Left colon (tissue), 2 donors: Measurements from ENCODE around the gene OCA2. TPM values are rescaled to one million over a fixed set of nuclear protein-coding genes. Genes with fewer than 3 reads are reported as not detected.
"Not testable (repeated sequence)": the region's sequence is repeated elsewhere in the genome, so short reads cannot be mapped to it uniquely, and the experiment has no call there.

Experiments
- ATAC-seq: fragments of 200-7000 bp; cut with Tn5 transposase; one replicate; pipeline ENCODE4 v1.9.1; 2020; ENCODE audit warnings: mild to moderate bottlenecking, moderate library complexity
- DNase-seq, 2 donors: peaks; one replicate each; pipeline ENCODE4 v3.0.0-alpha.2; 2020
- intact Hi-C, 2 donors: fragments of 100-400 bp; cut with DNase I in 1 of 2; cut with micrococcal nuclease in 1 of 2; formaldehyde crosslinking; loops; one replicate each; pipeline versions ENCODE4 v1.11.2 to v1.14.0; 2022; cut with DNase I, micrococcal nuclease
- total RNA-seq, 2 donors: library from RNA; stranded (reverse); fragmentation: NEBNext Ultra II Directional; extraction: Animal tissue kit (Norgen Biotek cat#: 25700); gene quantifications; one replicate each; pipeline ENCODE4 v1.2.1, GENCODE V29; 2021
- donor health status: DM: no; HTN: no; CAD: no.
- donor health status: DM: yes; HTN: yes; CAD: no.

OCA2 gene
- total RNA-seq, 2 donors from 2014 or later: 0.18 to 0.31 TPM

DNA sequence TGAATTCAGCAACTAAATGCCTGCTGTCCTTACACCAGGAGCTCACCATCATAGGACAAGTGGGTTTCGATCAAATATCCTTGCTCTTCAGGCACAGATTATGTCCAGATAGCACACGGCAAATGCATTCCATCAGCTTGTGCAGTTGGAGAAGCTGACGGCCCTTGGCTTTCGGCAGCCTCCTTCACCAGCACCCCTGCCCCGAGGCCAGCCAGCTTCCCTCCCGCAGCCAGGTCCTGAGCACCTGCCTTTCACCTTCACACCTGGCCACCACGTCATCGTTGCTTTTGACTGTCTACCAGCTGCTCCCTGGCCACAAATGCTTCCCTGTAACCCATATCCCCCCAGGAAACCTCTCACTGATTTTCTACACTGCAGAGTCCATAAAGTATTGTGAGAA lies 355.5 kb downstream of the OCA2 start:
- no peak for DNase-seq
- intact Hi-C loops: no loop called here
- ATAC-seq: no peak

- intact Hi-C loops: no loop called here
- no peak for ATAC-seq
- no peak for DNase-seq
Measured at GRCh38 chr15:27742751-27743477, 356.2 kb downstream of the OCA2 start.

DNA sequence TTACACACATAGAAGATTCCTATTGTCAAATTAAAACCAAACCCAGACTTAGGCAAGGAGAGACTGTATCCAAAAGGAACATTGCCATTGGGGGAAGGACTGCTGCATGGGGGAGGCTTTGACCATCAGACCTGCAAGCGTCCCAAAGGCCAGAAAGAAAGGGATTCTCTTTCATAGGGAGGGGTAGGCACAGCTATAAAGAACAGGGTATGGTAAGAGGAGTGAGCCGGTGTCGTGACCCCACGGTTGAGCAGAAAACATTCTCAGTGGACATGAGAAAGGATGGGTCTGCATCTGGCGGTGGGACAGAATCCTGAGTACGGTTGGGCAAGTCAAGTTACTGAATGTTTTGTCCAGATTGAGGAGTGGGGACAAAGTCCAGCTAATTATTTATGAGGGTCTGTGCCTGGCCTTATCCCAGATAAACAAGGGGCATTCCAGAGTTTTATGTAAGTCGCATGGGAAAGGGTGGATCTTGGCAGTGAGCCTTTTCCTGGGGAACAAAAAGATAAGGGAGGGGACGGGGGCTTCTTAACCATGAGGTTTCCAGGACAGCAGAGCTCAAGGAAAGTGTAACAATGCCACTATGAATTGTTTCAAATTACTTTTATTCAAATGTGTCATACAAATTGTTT lies 357.8 kb downstream of the OCA2 start:
- intact Hi-C loops: no loop called here
- ATAC-seq: no peak
- no peak for DNase-seq

DNA sequence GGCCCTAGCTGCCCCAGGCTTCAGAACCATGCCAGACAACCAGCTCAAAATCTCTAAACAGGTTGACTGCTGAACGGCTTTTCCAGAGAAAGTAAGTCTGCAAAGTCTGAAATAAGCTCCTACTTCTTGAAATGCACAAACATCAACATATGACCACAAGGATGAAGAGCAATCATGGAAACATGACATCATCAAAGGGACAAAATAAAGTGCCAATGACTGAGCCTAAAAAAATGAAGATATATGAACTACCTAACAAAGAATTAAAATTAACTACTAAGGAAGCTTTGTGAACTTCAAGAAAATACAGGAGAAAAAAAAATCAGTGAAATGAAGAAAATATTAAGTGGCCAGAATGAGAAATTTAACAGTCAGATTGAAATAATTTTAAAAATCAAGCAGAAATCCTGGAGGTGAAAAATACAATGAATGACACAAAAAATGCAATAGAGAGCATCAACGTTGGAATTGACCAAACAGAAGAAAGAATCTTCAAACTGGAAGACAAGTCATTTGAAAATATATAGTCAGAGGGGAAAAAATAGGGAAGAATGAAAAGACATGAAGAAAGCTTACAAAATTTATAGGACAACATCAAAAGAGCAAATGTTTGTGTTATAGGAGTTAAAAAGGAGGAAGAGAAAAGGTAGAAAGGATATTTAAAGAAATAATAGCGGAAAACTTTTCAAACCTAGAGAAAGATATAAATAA lies 364.2 kb downstream of the OCA2 start:
- no peak for ATAC-seq
- intact Hi-C loops: no loop called here
- no peak for DNase-seq

- DNase-seq (no peak), ATAC-seq (no peak)
- intact Hi-C loops: no loop called here
Measured at GRCh38 chr15:27731776-27732175, 367.3 kb downstream of the OCA2 start.

DNA sequence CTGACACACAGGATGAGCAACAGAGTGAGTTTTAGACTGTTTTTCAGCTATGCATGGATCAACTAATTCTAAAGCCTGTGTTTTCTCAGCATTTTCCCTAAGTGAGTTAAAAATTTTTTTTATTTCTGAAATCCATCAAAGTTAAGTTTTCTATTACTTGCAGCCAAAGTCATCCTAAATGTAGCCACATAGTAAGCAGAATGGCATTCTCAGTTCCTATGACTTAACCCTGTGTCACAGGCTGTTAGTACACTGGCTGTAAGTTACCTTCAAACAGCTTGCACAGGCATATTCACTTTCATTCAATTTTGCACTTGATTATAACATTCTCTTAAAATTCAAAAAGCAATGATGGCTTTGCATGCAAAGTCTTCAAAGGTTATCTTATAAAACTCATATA lies 368.2 kb downstream of the OCA2 start:
- no peak for DNase-seq
- intact Hi-C loops: no loop called here
- no peak for ATAC-seq

GRCh38 chr15:27725731-27726130 lies 373.4 kb downstream of the OCA2 start:
- intact Hi-C loops: no loop called here
- DNase-seq: no peak
- ATAC-seq: no peak

DNA sequence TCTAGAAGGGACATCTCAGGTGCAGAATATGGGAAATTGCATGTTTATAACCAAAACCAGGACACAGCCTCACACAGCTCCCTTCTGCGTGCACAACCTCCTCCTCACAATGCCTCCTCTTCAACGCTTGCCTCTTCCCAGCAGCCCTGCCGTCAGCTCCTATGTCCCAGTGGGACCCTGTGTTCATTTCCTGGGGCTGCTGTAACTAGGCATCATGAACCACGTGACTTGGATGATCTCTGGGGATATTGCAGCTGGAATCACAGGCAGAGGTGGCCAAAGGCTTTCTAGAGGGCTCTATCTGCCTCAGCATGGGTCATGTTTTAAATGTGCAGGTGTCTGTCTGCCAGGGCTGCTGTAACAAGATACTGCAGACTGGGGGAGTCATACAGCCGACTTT lies 375.3 kb downstream of the OCA2 start:
- intact Hi-C loops: no loop called here
- no peak for ATAC-seq

GRCh38 chr15:27722102-27722501 lies 377.0 kb downstream of the OCA2 start:
- intact Hi-C loops: no loop called here
- DNase-seq: no peak
- ATAC-seq: no peak

More for the DNA sequence above, 375.3 kb downstream of the OCA2 start:
- DNase-seq: no peak

DNA sequence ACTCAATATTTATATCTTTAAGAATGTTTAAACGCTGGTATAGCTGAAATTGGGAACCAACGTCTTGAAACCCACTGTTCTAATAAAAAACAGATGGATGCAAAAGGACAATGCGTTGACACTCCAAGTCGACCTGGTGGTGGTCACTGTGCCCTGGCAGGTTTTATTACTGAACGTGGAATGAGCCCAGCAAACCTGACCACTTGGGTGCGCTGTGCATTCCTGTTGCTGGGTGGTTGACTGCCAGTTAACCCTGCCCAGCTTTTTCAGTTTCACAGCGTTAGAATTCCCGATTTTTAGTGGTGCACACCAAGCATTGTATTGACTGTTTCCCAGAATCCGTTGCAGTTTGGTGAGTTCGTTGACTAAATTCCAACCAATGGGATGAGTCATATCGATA lies 384.4 kb downstream of the OCA2 start:
- intact Hi-C loops: no loop called here
- DNase-seq (no peak), ATAC-seq (no peak)

DNA sequence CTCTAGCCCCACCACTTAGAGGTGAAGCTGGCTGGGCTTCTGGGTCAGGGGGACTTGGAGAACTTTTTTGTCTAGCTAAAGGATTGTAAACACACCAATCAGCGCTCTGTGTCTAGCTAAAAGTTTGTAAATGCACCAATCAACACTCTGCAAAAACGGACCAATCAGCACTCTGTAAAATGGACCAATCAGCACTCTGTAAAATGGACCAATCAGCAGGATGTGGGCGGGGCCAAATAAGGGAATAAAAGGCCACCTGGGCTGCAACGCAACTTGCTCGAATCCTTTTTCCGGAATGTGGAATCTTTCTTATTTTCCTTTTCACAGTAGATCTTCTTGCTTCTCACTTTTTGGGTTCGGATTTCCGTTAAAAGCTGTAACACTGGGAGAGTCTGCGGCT lies 385.3 kb downstream of the OCA2 start:
- DNase-seq, intact Hi-C loops, ATAC-seq: not testable (repeated sequence)

- DNase-seq (no peak), ATAC-seq (no peak)
- intact Hi-C loops: no loop called here
Measured at GRCh38 chr15:27707257-27707656, 391.9 kb downstream of the OCA2 start.

- no peak for DNase-seq
- no peak for ATAC-seq
- intact Hi-C loops: no loop called here
Measured at GRCh38 chr15:27706300-27706699, 392.8 kb downstream of the OCA2 start.

DNA sequence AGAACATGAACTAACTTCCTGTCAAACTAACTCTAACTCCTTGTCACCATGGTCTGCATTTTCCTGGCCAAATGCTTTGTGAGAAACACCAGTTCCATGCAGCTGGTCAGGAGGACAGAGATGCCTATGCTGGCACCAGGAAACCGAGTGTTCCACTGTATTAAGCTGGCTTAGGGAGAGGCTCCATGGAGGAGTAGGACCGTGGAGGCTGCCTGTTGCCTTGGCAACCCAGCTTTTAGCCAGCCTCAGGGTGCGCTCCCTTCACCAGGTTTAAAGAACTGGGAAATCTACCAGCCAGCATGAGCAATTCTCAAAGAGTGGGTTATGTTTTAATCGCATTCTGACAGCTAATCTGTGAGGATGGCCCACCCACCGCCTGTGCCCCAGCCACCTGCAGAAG lies 394.1 kb downstream of the OCA2 start:
- ATAC-seq (no peak), DNase-seq (no peak)
- intact Hi-C loops: no loop called here

Other genes starting within 250 kb of the OCA2 start
- gene HERC2, start 222.9 kb upstream of the OCA2 start, total RNA-seq: 10 to 100 TPM; 68.9 to 73.1 TPM